SU-DHL-6 (cell line): ENCODE results near the gene ARHGAP27.
"Not testable (repeated sequence)": the region's sequence is repeated elsewhere in the genome, so short reads cannot be mapped to it uniquely, and the experiment has no call there.

Source experiments
- H2AFZ ChIP-seq: fragments of 200-600 bp; sonication (generic); 2 replicates; pipeline ENCODE4 v1.6.1; 2014; ENCODE audit warnings: low read depth, mild to moderate bottlenecking, moderate library complexity, mixed read lengths, antibody characterized with exemption, low read length; ENCODE audit not compliant: severe bottlenecking
- H3F3A ChIP-seq: fragments of 200-600 bp; shearing (Covaris generic); 2 replicates; pipeline ENCODE4 v1.6.0; 2016; ENCODE audit warnings: antibody characterized with exemption, mild to moderate bottlenecking; ENCODE audit not compliant: insufficient read depth
- H3K27ac ChIP-seq: fragments of 200-600 bp; sonication (generic); 2 replicates; pipeline ENCODE4 v1.5.1; 2016; ENCODE audit warnings: low read depth, mild to moderate bottlenecking, low read length, moderate library complexity, mixed read lengths
- H3K27me3 ChIP-seq: fragments of 200-600 bp; sonication (generic), shearing (Covaris generic); 2 replicates; pipeline ENCODE4 v1.6.0; 2014; ENCODE audit warnings: mild to moderate bottlenecking, low read length
- H3K36me3 ChIP-seq: fragments of 200-600 bp; sonication (generic); 2 replicates; pipeline ENCODE4 v1.6.1; 2014; ENCODE audit warnings: mild to moderate bottlenecking, low read length, mixed read lengths
- H3K4me2 ChIP-seq: fragments of 300-600, 200-600 bp; shearing (Covaris generic), sonication (generic); 2 replicates; pipeline ENCODE4 v1.6.0; 2014; ENCODE audit warnings: low read length, low read depth, mild to moderate bottlenecking; ENCODE audit not compliant: poor library complexity, severe bottlenecking
- H3K4me3 ChIP-seq: fragments of 200-600 bp; sonication (generic); 2 replicates; pipeline ENCODE4 v1.5.1; 2014; ENCODE audit warnings: antibody characterized with exemption, low read length, mild to moderate bottlenecking, mixed read lengths; ENCODE audit not compliant: insufficient read depth, poor library complexity, severe bottlenecking
- H3K79me2 ChIP-seq: fragments of 200-600 bp; sonication (generic); 2 replicates; pipeline ENCODE4 v1.6.1; 2014; ENCODE audit warnings: mild to moderate bottlenecking, low read length, moderate library complexity; ENCODE audit not compliant: insufficient read depth
- H3K9ac ChIP-seq: fragments of 200-600 bp; sonication (generic); 2 replicates; pipeline ENCODE4 v1.7.0; 2014; ENCODE audit warnings: mild to moderate bottlenecking, low read length
- H3K9me2 ChIP-seq: fragments of 200-600 bp; sonication (generic); replicated peaks from 2 replicates; pipeline ENCODE4 v1.6.1; 2014; ENCODE audit warnings: low read length; ENCODE audit not compliant: insufficient read depth
- H3K9me3 ChIP-seq: fragments of 200-600 bp; sonication (generic); 2 replicates; pipeline ENCODE4 v1.6.1; 2014; ENCODE audit warnings: low read length, mixed read lengths; ENCODE audit not compliant: insufficient read depth
- H4K20me1 ChIP-seq: fragments of 200-600 bp; sonication (generic); 2 replicates; pipeline ENCODE4 v1.6.1; 2014; ENCODE audit warnings: low read depth, mild to moderate bottlenecking, antibody characterized with exemption, low read length, moderate library complexity, mixed read lengths

Gene ARHGAP27

DNA sequence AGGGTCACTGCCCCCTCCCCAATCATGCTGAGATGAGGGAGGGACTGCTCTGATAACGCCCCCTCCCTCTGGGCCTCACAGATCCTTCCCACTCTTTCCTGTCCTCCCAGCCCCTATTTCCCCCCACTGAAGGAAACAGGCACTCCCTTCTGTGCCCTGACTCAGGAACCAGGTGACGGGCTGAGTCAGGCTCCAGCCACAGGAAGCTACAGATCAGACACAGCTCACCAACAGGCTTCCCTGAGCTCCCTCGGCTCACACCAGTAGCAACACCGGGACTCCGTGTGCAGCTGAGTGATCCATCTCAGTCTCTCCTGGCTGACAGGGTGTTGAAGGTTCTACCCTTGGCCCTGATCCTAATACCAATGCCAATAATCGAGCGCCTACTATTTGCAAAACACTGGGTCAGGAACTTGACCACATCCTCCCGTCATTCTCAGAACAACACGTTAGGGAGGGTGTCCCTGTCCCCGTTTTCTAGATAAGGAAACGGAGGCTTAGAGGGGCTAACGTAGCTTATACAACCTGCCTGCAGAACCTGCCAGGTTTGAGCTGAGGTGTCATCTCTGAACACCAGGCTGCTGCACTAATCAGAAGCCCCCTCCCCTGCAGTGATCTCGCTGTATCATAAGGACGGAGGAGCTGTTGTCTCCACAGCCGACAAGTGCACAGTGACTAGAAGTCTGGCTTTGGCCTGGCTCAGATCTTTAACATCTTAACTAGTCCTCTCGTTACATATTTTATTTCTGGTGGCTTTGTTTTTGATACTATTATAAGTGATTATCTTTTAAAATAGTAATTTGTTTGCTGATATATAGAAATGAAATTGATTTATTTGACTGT is 13.5 kb upstream of the ARHGAP27 start:
- not testable (repeated sequence) for H3K4me3 ChIP-seq, H3F3A ChIP-seq, H3K36me3 ChIP-seq, H3K9ac ChIP-seq, H3K79me2 ChIP-seq, H3K27me3 ChIP-seq, H2AFZ ChIP-seq, H3K9me2 ChIP-seq, H3K9me3 ChIP-seq, H3K4me2 ChIP-seq, H3K27ac ChIP-seq, H4K20me1 ChIP-seq

DNA sequence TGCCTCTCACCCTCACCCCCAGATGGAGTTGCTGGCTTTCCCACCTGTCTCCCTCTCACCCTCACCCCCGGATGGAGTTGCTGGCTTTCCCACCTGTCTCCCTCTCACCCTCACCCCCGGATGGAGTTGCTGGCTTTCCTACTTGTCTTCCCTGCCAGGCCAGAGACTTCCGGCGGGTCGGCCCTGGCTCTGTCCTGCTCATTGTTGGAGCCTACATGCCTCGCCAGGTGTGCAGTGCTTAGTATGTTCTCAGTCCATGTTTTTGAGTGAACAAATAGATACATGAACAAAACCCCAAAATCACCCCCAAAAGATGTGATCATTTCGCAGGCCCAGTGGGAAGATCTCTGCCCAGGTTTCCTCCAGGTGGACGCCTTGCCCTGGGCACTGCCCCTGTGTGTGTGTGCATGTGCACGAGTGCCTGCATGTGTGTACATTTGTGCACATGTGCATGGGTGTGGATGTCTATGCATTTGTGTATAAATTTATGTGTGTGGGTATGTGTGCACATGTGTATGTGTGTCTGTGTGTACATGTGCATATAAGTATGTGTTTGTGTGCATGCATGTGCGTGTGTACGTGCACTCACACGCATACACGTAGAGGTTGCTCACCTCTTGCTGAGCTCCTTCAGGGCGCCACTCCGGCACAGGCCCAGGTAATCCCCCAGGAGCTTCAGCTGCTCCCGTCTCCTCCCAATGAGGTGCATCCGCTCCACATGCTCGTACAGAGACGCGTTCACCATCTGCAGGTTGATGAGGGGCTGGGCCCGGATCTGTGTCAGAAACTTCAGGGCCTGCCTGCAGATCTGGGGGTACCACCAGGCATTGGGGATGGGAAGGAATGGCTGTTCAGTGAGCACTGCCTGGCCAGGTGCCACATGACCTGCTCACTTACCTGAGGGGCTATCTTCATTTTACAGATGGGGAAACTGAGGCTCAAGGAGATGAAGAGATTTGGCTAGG is 12.5 kb upstream of the ARHGAP27 start:
- H3K79me2 ChIP-seq, H3K4me2 ChIP-seq, H3F3A ChIP-seq, H3K36me3 ChIP-seq, H2AFZ ChIP-seq, H4K20me1 ChIP-seq, H3K27ac ChIP-seq, H3K9me3 ChIP-seq, H3K9ac ChIP-seq, H3K9me2 ChIP-seq, H3K27me3 ChIP-seq, H3K4me3 ChIP-seq: not testable (repeated sequence)

DNA sequence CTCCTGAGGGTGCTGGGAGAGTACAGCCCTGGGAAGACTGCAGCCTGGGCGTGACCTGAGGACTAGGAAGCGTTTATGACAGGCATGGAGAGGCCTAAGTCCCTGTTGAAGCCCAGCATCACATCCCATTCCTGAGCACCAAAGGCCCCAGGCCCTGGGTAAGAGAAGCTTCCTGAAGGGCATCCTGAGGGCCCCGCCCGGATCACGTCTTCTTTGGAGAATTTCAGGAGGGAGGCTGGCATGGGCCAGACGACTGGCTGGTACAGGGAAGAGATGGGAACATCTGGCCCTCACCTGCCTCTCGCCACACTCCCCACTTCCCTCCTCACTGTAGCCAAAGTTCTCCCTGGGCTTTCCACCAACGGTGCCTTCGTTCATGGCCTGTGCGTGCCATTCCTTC is 11.6 kb upstream of the ARHGAP27 start:
- not testable (repeated sequence) for H3K79me2 ChIP-seq, H3K27ac ChIP-seq, H3K27me3 ChIP-seq, H3K9ac ChIP-seq, H2AFZ ChIP-seq, H3F3A ChIP-seq, H4K20me1 ChIP-seq, H3K4me3 ChIP-seq, H3K9me2 ChIP-seq, H3K9me3 ChIP-seq, H3K36me3 ChIP-seq, H3K4me2 ChIP-seq

DNA sequence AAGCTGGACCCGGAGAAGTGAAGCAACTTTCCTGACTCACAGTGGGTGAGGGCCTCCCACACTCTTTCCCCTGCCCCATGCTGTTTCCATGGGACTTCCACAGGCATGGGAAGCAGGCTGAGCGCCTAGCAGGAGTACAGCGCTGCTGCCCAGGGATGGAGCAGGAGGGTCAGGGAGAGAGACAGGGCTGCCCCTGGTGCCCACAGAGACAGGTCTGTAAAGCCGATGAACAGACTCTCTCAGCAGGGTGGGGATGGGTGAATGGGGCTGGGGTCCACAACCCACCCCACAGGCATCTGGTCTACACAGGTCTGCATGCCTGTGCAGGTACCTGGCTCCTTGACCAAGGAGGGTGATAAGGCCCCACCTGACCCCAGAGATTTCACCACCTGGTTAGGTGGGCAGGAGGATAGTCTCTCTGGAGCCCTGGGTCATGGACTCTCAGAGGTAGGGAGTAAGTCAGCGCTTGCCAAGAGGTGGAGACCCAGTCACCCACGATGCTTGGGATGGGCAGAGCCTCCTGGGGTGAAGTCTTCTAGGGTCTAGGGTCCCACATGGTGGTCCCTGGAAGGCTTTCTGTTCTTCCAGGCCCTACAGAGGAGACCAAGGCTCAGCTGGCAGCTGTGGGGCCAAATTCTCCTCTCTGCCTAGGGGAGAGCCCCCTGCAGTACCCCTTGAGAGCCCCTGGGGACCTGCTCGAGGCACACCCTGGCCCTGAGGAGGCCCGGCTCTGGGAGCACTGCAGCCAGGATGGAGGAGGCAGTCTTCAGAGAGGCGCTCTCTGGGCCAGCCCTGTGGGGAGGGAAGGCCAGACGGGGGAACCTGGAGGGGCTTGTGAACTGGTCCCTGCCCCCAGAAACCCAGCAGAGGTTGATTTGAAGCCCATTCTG is 10.9 kb upstream of the ARHGAP27 start:
- not testable (repeated sequence) for H2AFZ ChIP-seq, H3K27me3 ChIP-seq, H3K79me2 ChIP-seq, H3K4me2 ChIP-seq, H4K20me1 ChIP-seq, H3K9me2 ChIP-seq, H3F3A ChIP-seq, H3K36me3 ChIP-seq, H3K9ac ChIP-seq, H3K27ac ChIP-seq, H3K9me3 ChIP-seq, H3K4me3 ChIP-seq
